Upper lobe of left lung (tissue), 4 donors: ENCODE measurements around the gene DGKB.

Experiments used
- CTCF ChIP-seq, 6 experiments: fragments of 450-650 bp in 4 of 6; fragments of 200-600 bp in 2 of 6; sonication (generic) in 2 of 6; IDR thresholded peaks; one replicate each; pipeline ENCODE4 v1.5.1; 2016 to 2019; ENCODE audit warnings: antibody characterized with exemption in 6 of 6
- POLR2A ChIP-seq, 4 donors: fragments of 450-650 bp; IDR thresholded peaks; one replicate each; pipeline ENCODE4 v1.5.1; 2016 to 2017; ENCODE audit warnings: antibody characterized with exemption in 4 of 4, mild to moderate bottlenecking in 2 of 4

GRCh38 chr7:14252458-14252857 lies 650.1 kb downstream of the DGKB start:
- TF ChIP-seq CTCF (IDR thresholded peaks at IDR 0.05) (no peak), POLR2A (IDR thresholded peaks at IDR 0.05) (no peak)
